Measurements from ENCODE around the gene NKAIN2. TPM values are rescaled to one million over a fixed set of nuclear protein-coding genes. Genes with fewer than 3 reads are reported as not detected.

NKAIN2 gene
- total and polyA plus RNA-seq, 2 donors (not counting 3 experiments of a cell fraction or from before 2014, with no cell fraction given) = 0.03 TPM; not detected in 1

DNA sequence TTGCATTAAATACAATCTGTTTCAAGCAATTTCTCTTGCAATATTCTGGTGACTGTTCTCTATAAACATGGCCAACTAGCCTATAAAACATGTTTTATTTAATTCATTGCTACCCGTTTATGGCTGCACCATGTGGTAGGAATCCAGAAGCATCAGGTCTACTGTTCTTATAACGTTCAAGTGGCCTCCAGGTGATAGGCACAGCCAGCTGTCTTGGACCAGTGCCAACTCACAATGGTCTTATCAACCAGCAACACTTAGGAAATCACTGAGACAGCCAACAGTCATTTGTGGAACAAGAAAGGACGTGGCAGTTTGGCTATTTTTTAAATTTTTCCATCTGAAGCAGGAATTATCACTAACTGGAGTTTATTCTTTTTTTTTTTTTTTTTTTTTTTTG is 193.6 kb downstream of the NKAIN2 start:
- Histone ChIP-seq H3K9ac (replicated peaks; ENCODE audit: extremely low read depth, insufficient read depth, low read length) (no peak overlapping the region), H3K4me2 (ENCODE audit: insufficient read depth, low read length) (no peak overlapping the region), H3K27ac (ENCODE audit: insufficient read depth, low read depth, low read length) (no peak overlapping the region), H3K4me1 (ENCODE audit: control insufficient read depth, extremely low read depth, insufficient read depth, low read length) (no peaks in the 10 kb centered on the region), H2AFZ (ENCODE audit: low read depth, low read length) (no peak overlapping the region), H3K79me2 (ENCODE audit: control insufficient read depth, insufficient read depth, low read length) (no peaks in the 10 kb centered on the region), H3K9me1 (replicated peaks; ENCODE audit: control insufficient read depth, extremely low read depth, insufficient read depth, low read length) (no peaks in the 10 kb centered on the region), H4K20me1 (replicated peaks; ENCODE audit: control insufficient read depth, extremely low read depth, insufficient read depth, low read length) (no peaks in the 10 kb centered on the region), H3K27me3 (ENCODE audit: control insufficient read depth in 2 of 2, insufficient read depth in 2 of 2, low read length in 2 of 2) (no peaks in the 10 kb centered on the region), H3K36me3 (ENCODE audit: control insufficient read depth in 2 of 2, extremely low read depth in 1 of 2, insufficient read depth in 2 of 2, low read length in 2 of 2) (no peaks in the 10 kb centered on the region), H3K4me3 (replicated peaks in 1 of 3; ENCODE audit: insufficient read depth in 1 of 3, low read depth in 1 of 3, low read length in 3 of 3) (no peak overlapping the region), H3K9me3 (replicated peaks; ENCODE audit: control insufficient read depth, insufficient read depth, low read length) (no peaks in the 10 kb centered on the region)
- TF ChIP-seq, protein P1, sequence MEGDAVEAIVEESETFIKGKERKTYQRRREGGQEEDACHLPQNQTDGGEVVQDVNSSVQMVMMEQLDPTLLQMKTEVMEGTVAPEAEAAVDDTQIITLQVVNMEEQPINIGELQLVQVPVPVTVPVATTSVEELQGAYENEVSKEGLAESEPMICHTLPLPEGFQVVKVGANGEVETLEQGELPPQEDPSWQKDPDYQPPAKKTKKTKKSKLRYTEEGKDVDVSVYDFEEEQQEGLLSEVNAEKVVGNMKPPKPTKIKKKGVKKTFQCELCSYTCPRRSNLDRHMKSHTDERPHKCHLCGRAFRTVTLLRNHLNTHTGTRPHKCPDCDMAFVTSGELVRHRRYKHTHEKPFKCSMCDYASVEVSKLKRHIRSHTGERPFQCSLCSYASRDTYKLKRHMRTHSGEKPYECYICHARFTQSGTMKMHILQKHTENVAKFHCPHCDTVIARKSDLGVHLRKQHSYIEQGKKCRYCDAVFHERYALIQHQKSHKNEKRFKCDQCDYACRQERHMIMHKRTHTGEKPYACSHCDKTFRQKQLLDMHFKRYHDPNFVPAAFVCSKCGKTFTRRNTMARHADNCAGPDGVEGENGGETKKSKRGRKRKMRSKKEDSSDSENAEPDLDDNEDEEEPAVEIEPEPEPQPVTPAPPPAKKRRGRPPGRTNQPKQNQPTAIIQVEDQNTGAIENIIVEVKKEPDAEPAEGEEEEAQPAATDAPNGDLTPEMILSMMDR (IDR thresholded peaks at IDR 0.05; ENCODE audit: extremely low read depth in 1 of 2, insufficient read depth in 1 of 2, low read depth in 1 of 2, low read length in 2 of 2) = no peak
- TF ChIP-seq FOS (IDR thresholded peaks at IDR 0.05; ENCODE audit: borderline replicate concordance, insufficient read depth, low read length) (no peak), MYC (IDR thresholded peaks at IDR 0.05; ENCODE audit: low read depth, low read length) (no peak), EZH2 (IDR thresholded peaks at IDR 0.05; ENCODE audit: borderline replicate concordance, low read depth, low read length, severe bottlenecking) (no peak), POLR2A (IDR thresholded peaks at IDR 0.05; ENCODE audit: low read depth, low read length) (no peak), GATA2 (IDR thresholded peaks at IDR 0.05; ENCODE audit: insufficient read depth, insufficient read length, low read depth, low read length) (no peak), JUN (IDR thresholded peaks at IDR 0.05; ENCODE audit: borderline replicate concordance, insufficient read depth, insufficient read length, low read depth) (no peak), POLR2AphosphoS5 (IDR thresholded peaks at IDR 0.05; ENCODE audit: insufficient read depth, low read depth, low read length) (no peak)
- TF ChIP-seq, protein P2, sequence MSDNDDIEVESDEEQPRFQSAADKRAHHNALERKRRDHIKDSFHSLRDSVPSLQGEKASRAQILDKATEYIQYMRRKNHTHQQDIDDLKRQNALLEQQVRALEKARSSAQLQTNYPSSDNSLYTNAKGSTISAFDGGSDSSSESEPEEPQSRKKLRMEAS (IDR thresholded peaks at IDR 0.05; ENCODE audit: insufficient read depth, insufficient read length) = no peak
- ChIA-PET POLR2A (no interaction called here), CTCF (no interaction called here)
- FAIRE-seq (no peak), DNase-seq (ENCODE audit: low read depth, low spot score) (no peak)
- BruUV-seq (replicated peaks) = no TSS peak
- intact Hi-C loops (cut with micrococcal nuclease) (no loop called here), dilution Hi-C loops (cut with MboI; ENCODE audit: extremely low pct_ligation_motif_present, low sequenced_read_pairs) (no loop called here)
